SK-N-SH treated with all-trans-retinoic acid at 6 μM for 48 hours (cell line): ENCODE results near the gene SKA1.

Experiments
- ARNTL ChIP-seq: fragments of 450-650 bp; formaldehyde crosslinking; IDR thresholded peaks from 2 replicates; pipeline ENCODE4 v1.5.0; 2020; ENCODE audit warnings: low read depth, mild to moderate bottlenecking, moderate library complexity, borderline replicate concordance
- GLIS3 ChIP-seq: fragments of 250-450 bp; sonication (Bioruptor Pico); IDR thresholded peaks from 2 replicates; pipeline ENCODE4 v1.5.0; 2020; ENCODE audit warnings: mild to moderate bottlenecking, moderate library complexity
- PPARA ChIP-seq: fragments of 250-450 bp; sonication (Bioruptor Pico); IDR thresholded peaks from 2 replicates; pipeline ENCODE4 v1.5.0; 2020; ENCODE audit warnings: mild to moderate bottlenecking, borderline replicate concordance
- RARB ChIP-seq: fragments of 250-450 bp; sonication (Bioruptor Pico); IDR thresholded peaks from 2 replicates; pipeline ENCODE4 v1.8.0; 2021; ENCODE audit warnings: mild to moderate bottlenecking, moderate library complexity
- SNAI2 ChIP-seq: fragments of 250-450 bp; sonication (Bioruptor Pico); IDR thresholded peaks from 2 replicates; pipeline ENCODE4 v1.5.0; 2020; ENCODE audit warnings: mild to moderate bottlenecking, moderate library complexity
- ZC3H10 ChIP-seq: fragments of 250-450 bp; sonication (Bioruptor Pico); IDR thresholded peaks from 2 replicates; pipeline ENCODE4 v1.5.1; 2021; ENCODE audit warnings: mild to moderate bottlenecking, moderate library complexity
- ZNF70 ChIP-seq: fragments of 450-650 bp; formaldehyde crosslinking; IDR thresholded peaks from 2 replicates; pipeline ENCODE4 v1.5.0; 2020; ENCODE audit warnings: mild to moderate bottlenecking, moderate library complexity
- TF ChIP-seq, protein P1 (sequence below): fragments of 250-450 bp; sonication (Bioruptor Pico); IDR thresholded peaks from 2 replicates; pipeline ENCODE4 v1.8.0; 2020; ENCODE audit warnings: mild to moderate bottlenecking, moderate library complexity, borderline replicate concordance

DNA sequence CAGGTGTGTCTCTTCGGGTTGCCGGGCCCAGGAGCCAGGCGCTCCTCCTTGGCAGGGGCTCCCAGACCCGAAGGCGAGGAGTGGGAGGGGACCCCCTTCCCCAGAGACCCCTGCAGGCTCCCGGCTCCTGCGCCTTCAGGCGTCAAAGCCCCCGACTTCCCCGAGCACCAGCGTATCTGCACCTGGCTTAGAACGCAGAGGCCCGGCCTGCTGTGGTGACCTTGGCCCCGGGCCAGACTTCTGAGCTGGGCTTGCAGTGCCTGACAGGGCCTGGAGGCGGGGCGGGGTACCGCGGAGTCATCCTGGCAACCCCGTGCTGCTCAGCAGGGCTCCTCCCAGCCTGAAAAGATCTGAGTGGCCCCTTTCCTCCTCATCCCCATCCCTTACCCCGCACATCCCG is 27.0 kb downstream of the SKA1 start:
- TF ChIP-seq ARNTL (no peak), ZNF70 (CRISPR knock-in tag) (no peak), SNAI2 (CRISPR knock-in tag) (no peak), RARB (CRISPR knock-in tag) (no peak), PPARA (no peak), ZC3H10 (CRISPR knock-in tag) (no peak), GLIS3 (CRISPR knock-in tag) (no peak)
- TF ChIP-seq, protein P1, sequence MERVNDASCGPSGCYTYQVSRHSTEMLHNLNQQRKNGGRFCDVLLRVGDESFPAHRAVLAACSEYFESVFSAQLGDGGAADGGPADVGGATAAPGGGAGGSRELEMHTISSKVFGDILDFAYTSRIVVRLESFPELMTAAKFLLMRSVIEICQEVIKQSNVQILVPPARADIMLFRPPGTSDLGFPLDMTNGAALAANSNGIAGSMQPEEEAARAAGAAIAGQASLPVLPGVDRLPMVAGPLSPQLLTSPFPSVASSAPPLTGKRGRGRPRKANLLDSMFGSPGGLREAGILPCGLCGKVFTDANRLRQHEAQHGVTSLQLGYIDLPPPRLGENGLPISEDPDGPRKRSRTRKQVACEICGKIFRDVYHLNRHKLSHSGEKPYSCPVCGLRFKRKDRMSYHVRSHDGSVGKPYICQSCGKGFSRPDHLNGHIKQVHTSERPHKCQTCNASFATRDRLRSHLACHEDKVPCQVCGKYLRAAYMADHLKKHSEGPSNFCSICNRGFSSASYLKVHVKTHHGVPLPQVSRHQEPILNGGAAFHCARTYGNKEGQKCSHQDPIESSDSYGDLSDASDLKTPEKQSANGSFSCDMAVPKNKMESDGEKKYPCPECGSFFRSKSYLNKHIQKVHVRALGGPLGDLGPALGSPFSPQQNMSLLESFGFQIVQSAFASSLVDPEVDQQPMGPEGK (CRISPR knock-in tag), result no peak
